GM12873 (cell line): ENCODE results near the gene ZSWIM5.

Experiments used
- TF ChIP-seq, protein P1 (sequence below): IDR thresholded peaks from 2 replicates; pipeline ENCODE4 v1.5.1; 2012; ENCODE audit warnings: low read depth, mild to moderate bottlenecking, moderate library complexity, low read length, control low read depth; ENCODE audit not compliant: insufficient read depth; ENCODE audit errors: missing control alignments

The ZSWIM5 gene

DNA sequence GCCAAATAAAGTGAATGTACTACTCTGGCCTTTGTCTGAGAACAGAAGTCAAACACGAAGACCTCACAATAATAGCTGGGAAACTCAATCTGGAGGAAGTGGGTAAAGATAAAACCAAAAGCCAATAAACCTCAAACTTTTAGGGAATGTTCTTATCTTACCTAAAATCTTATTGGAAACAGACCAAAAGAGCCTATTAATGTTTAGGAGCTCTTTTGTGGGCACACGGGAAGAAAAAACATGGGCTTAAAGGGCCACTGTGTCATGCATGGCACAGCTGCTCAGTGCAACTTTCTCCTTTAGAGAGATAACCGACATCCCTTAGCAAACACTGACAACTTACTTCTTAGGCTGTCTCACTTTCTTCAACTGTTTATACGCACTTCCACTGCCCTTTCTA, 236.1 kb downstream of the ZSWIM5 start:
- TF ChIP-seq, protein P1, sequence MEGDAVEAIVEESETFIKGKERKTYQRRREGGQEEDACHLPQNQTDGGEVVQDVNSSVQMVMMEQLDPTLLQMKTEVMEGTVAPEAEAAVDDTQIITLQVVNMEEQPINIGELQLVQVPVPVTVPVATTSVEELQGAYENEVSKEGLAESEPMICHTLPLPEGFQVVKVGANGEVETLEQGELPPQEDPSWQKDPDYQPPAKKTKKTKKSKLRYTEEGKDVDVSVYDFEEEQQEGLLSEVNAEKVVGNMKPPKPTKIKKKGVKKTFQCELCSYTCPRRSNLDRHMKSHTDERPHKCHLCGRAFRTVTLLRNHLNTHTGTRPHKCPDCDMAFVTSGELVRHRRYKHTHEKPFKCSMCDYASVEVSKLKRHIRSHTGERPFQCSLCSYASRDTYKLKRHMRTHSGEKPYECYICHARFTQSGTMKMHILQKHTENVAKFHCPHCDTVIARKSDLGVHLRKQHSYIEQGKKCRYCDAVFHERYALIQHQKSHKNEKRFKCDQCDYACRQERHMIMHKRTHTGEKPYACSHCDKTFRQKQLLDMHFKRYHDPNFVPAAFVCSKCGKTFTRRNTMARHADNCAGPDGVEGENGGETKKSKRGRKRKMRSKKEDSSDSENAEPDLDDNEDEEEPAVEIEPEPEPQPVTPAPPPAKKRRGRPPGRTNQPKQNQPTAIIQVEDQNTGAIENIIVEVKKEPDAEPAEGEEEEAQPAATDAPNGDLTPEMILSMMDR: no peak
